ENCODE measurements around the gene SIPA1L3.
"Not testable (repeated sequence)": the region's sequence is repeated elsewhere in the genome, so short reads cannot be mapped to it uniquely, and the experiment has no call there.

GRCh38 chr19:37865930-37866329 lies 41.1 kb upstream of the SIPA1L3 start:
- TF ChIP-seq CTCF (IDR thresholded peaks at IDR 0.05; ENCODE audit: low read length); EZH2 (IDR thresholded peaks at IDR 0.05; ENCODE audit: borderline replicate concordance, low read length): not testable (repeated sequence)

Measured in OCI-LY1 (cell line).